ENCODE results near the gene PNCK. TPM values are rescaled to one million over a fixed set of nuclear protein-coding genes. Genes with fewer than 3 reads are reported as not detected.

The PNCK gene
- total RNA-seq, 1 experiment from 2014 or later: 2.3 TPM

GRCh38 chrX:153689654-153690465 lies 16.2 kb upstream of the PNCK start:
- POLR2A ChIA-PET: no interaction called here
- intact Hi-C loops (cut with micrococcal nuclease; ENCODE audit: unreplicated experiment): no loop called here
- TF ChIP-seq CTCF (IDR thresholded peaks at IDR 0.05) (no peak; the same call in 1 of the 2 replicates), TCF7L2 (IDR thresholded peaks at IDR 0.05; ENCODE audit: low read depth, low read length) (no peak), POLR2AphosphoS5 (IDR thresholded peaks at IDR 0.05; ENCODE audit: low read depth, low read length) (no peak), REST (IDR thresholded peaks at IDR 0.05; ENCODE audit: insufficient read depth in 1 of 2, low read depth in 2 of 2, low read length in 1 of 2) (no peak), SIN3A (IDR thresholded peaks at IDR 0.05; ENCODE audit: borderline replicate concordance, insufficient read depth, low read depth, low read length) (no peak)
- no TSS peak for BruUV-seq (replicated peaks)
- in situ Hi-C loops (cut with HindIII; ENCODE audit: low pct_unique_long_range_greater_than_20kb, low sequenced_read_pairs): no loop called here
- CTCF ChIA-PET: interaction anchor here (1.0 kb wide), 1 partner anchor 81 kb away, joined by 8 read pairs; no protein-coding TSS in a partner anchor
- Histone ChIP-seq H3K4me3 (ENCODE audit: low read depth in 2 of 2, low read length in 2 of 2) (peak overlapping the region; percentile 31 to 52), H3K4me1 (ENCODE audit: control insufficient read depth, insufficient read depth, low read length) (peaks cover 27% of the 10 kb centered on the region), H3K36me3 (ENCODE audit: control insufficient read depth, insufficient read depth, low read length) (no peaks in the 10 kb centered on the region), H3K9me3 (ENCODE audit: control insufficient read depth, insufficient read depth, low read depth, low read length) (no peaks in the 10 kb centered on the region), H3K27ac (ENCODE audit: low read length) (0 out of 2 replicates have a peak overlapping the region, but pooled peaks have one; percentile 29), H3K27me3 (ENCODE audit: control insufficient read depth, insufficient read depth, low read length) (no peaks in the 10 kb centered on the region)
- DNase-seq (ENCODE audit: low read depth, low spot score) (no peak), ATAC-seq (peak; percentile 20)

- BruUV-seq (replicated peaks): no TSS peak
- ATAC-seq (peak; percentile 46), DNase-seq (ENCODE audit: low read depth, low spot score) (no peak)
- Histone ChIP-seq H3K9me3 (ENCODE audit: control insufficient read depth, insufficient read depth, low read depth, low read length) (no peaks in the 10 kb centered on the region), H3K36me3 (ENCODE audit: control insufficient read depth, insufficient read depth, low read length) (no peaks in the 10 kb centered on the region), H3K4me1 (ENCODE audit: control insufficient read depth, insufficient read depth, low read length) (peaks cover 30% of the 10 kb centered on the region), H3K4me3 (ENCODE audit: low read depth in 2 of 2, low read length in 2 of 2) (peak overlapping the region; percentile 50 to 52), H3K27ac (ENCODE audit: low read length) (0 out of 2 replicates have a peak overlapping the region, but pooled peaks have one; percentile 29), H3K27me3 (ENCODE audit: control insufficient read depth, insufficient read depth, low read length) (no peaks in the 10 kb centered on the region)
- in situ Hi-C loops (cut with HindIII; ENCODE audit: low pct_unique_long_range_greater_than_20kb, low sequenced_read_pairs): no loop called here
- no peak for TF ChIP-seq TCF7L2 (IDR thresholded peaks at IDR 0.05; ENCODE audit: low read depth, low read length)
- no peak for TF ChIP-seq REST (IDR thresholded peaks at IDR 0.05; ENCODE audit: insufficient read depth in 1 of 2, low read depth in 2 of 2, low read length in 1 of 2)
- TF ChIP-seq POLR2AphosphoS5 (IDR thresholded peaks at IDR 0.05; ENCODE audit: low read depth, low read length): no peak
- no peak for TF ChIP-seq SIN3A (IDR thresholded peaks at IDR 0.05; ENCODE audit: borderline replicate concordance, insufficient read depth, low read depth, low read length)
- POLR2A ChIA-PET: no interaction called here
- intact Hi-C loops (cut with micrococcal nuclease; ENCODE audit: unreplicated experiment): no loop called here
- CTCF ChIA-PET: interaction anchor here (1.0 kb wide), 1 partner anchor 80 kb away, joined by 8 read pairs; no protein-coding TSS in a partner anchor
Measured at GRCh38 chrX:153688911-153689590, 15.4 kb upstream of the PNCK start.
